DOHH2 (cell line): ENCODE measurements around the gene ADGRG4.
"Not testable (repeated sequence)": the region's sequence is repeated elsewhere in the genome, so short reads cannot be mapped to it uniquely, and the experiment has no call there.

ENCODE experiments used
- H3F3A ChIP-seq: fragments of 200-600 bp; sonication (generic), shearing (Covaris generic); 2 replicates; pipeline ENCODE4 v1.6.0; 2016; ENCODE audit warnings: antibody characterized with exemption, mild to moderate bottlenecking; ENCODE audit not compliant: control insufficient read depth, insufficient read depth
- H3K27ac ChIP-seq: fragments of 200-600 bp; sonication (generic); 2 replicates; pipeline ENCODE4 v1.5.1; 2014; ENCODE audit warnings: low read depth, mild to moderate bottlenecking, low read length, moderate library complexity
- H3K27me3 ChIP-seq: fragments of 200-600 bp; sonication (generic); 2 replicates; pipeline ENCODE4 v1.6.1; 2014; ENCODE audit warnings: mild to moderate bottlenecking, low read length, mixed read lengths; ENCODE audit not compliant: control insufficient read depth
- H3K36me3 ChIP-seq: fragments of 200-600 bp; sonication (generic); 2 replicates; pipeline ENCODE4 v1.6.1; 2014; ENCODE audit warnings: mild to moderate bottlenecking, low read length, moderate library complexity, mixed read lengths; ENCODE audit not compliant: control insufficient read depth
- H3K4me1 ChIP-seq: fragments of 200-600 bp; sonication (generic); 2 replicates; pipeline ENCODE4 v1.6.1; 2014; ENCODE audit warnings: mild to moderate bottlenecking, low read length, mixed read lengths; ENCODE audit not compliant: control insufficient read depth
- H3K4me2 ChIP-seq: fragments of 200-600 bp; sonication (generic); 2 replicates; pipeline ENCODE4 v1.6.0; 2014; ENCODE audit warnings: mild to moderate bottlenecking, low read length, moderate library complexity
- H3K4me3 ChIP-seq: fragments of 200-600 bp; sonication (generic); 2 replicates; pipeline ENCODE4 v1.5.1; 2014; ENCODE audit warnings: mild to moderate bottlenecking, low read length, mixed read lengths
- H3K79me2 ChIP-seq: fragments of 200-600 bp; sonication (generic); 2 replicates; pipeline ENCODE4 v1.6.1; 2014; ENCODE audit warnings: mild to moderate bottlenecking, low read length, mixed read lengths; ENCODE audit not compliant: control insufficient read depth
- H3K9me2 ChIP-seq: fragments of 200-600 bp; sonication (generic); replicated peaks from 2 replicates; pipeline ENCODE4 v1.6.1; 2014; ENCODE audit warnings: mild to moderate bottlenecking, low read length, mixed read lengths; ENCODE audit not compliant: control insufficient read depth
- H3K9me3 ChIP-seq: fragments of 200-600 bp; sonication (generic); 2 replicates; pipeline ENCODE4 v1.6.1; 2014; ENCODE audit warnings: antibody characterized with exemption, low read length, mixed read lengths; ENCODE audit not compliant: control insufficient read depth, insufficient read depth
- H4K20me1 ChIP-seq: fragments of 200-600 bp; sonication (generic); 2 replicates; pipeline ENCODE4 v1.6.0; 2014; ENCODE audit warnings: low read depth, mild to moderate bottlenecking, antibody characterized with exemption, low read length, moderate library complexity; ENCODE audit not compliant: control insufficient read depth, insufficient read depth
- EZH2phosphoT487 ChIP-seq: fragments of 200-600 bp; sonication (generic); IDR thresholded peaks from 2 replicates; pipeline ENCODE4 v1.6.1; 2017; ENCODE audit warnings: borderline replicate concordance, mild to moderate bottlenecking, antibody characterized with exemption, low read length, moderate library complexity, mixed read lengths
- TF ChIP-seq, protein P1 (sequence below): fragments of 200-600 bp; sonication (generic); IDR thresholded peaks from one replicate; pipeline ENCODE4 v1.5.1; 2014; ENCODE audit warnings: antibody characterized with exemption, mild to moderate bottlenecking, low read depth, low read length; ENCODE audit not compliant: poor library complexity, severe bottlenecking

Gene ADGRG4

DNA sequence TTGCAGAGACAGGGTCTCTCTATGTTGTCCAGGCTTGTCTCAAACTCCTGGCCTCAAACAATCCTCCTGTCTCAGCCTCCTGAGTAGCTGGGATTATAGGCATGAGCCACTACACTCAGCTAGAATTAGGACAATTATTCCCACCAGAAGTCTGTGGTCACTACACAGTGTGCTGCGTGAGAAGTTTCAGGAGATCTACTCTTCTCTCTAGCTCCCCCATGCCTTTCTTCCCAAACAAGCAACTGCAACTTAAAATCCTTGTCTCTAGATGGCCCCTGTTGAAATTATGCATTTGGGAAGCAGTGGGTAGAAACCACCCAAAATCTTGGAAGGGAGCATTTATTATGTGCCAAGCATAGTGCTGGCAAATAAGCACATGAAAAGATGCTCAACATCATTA is 28.4 kb upstream of the ADGRG4 start:
- no peak overlapping the region for H3K4me3 ChIP-seq
- no peak for TF ChIP-seq EZH2phosphoT487
- TF ChIP-seq, protein P1, sequence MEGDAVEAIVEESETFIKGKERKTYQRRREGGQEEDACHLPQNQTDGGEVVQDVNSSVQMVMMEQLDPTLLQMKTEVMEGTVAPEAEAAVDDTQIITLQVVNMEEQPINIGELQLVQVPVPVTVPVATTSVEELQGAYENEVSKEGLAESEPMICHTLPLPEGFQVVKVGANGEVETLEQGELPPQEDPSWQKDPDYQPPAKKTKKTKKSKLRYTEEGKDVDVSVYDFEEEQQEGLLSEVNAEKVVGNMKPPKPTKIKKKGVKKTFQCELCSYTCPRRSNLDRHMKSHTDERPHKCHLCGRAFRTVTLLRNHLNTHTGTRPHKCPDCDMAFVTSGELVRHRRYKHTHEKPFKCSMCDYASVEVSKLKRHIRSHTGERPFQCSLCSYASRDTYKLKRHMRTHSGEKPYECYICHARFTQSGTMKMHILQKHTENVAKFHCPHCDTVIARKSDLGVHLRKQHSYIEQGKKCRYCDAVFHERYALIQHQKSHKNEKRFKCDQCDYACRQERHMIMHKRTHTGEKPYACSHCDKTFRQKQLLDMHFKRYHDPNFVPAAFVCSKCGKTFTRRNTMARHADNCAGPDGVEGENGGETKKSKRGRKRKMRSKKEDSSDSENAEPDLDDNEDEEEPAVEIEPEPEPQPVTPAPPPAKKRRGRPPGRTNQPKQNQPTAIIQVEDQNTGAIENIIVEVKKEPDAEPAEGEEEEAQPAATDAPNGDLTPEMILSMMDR: peak; percentile 16
- no peak overlapping the region for H3K27ac ChIP-seq
- H3K9me2 ChIP-seq: no peaks in the 10 kb centered on the region
- H3K4me2 ChIP-seq: no peak overlapping the region
- H4K20me1 ChIP-seq: no peaks in the 10 kb centered on the region
- no peaks in the 10 kb centered on the region for H3K79me2 ChIP-seq
- no peaks in the 10 kb centered on the region for H3F3A ChIP-seq
- H3K36me3 ChIP-seq: no peaks in the 10 kb centered on the region
- H3K4me1 ChIP-seq: peaks cover 30% of the 10 kb centered on the region
- no peaks in the 10 kb centered on the region for H3K27me3 ChIP-seq
- H3K9me3 ChIP-seq: no peaks in the 10 kb centered on the region

DNA sequence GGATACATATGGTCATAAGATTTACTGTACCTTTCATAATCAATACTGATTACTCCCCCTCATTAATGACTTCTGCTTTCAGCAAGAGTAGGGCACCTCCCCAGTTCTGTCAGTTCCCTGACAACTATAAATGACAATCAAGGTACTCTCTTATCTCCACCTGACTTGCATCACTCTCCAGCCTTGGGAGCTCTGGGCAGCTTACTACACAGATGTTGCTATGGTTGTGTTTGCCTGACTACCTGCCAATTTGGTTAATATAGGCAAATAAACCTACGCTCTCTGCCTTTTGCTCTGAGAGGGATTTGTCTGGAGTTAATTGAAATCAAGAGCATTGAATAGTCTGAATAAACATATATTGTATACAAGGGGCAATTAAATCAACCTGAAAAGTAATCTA is 26.8 kb upstream of the ADGRG4 start:
- H3K4me3 ChIP-seq: no peak overlapping the region
- H3K9me2 ChIP-seq: no peaks in the 10 kb centered on the region
- H3K4me2 ChIP-seq: no peak overlapping the region
- no peaks in the 10 kb centered on the region for H3K27me3 ChIP-seq
- H3K4me1 ChIP-seq: peaks cover 20% of the 10 kb centered on the region
- no peak overlapping the region for H3K27ac ChIP-seq
- no peaks in the 10 kb centered on the region for H3K79me2 ChIP-seq
- H3F3A ChIP-seq: no peaks in the 10 kb centered on the region
- H3K9me3 ChIP-seq: no peaks in the 10 kb centered on the region
- H3K36me3 ChIP-seq: no peaks in the 10 kb centered on the region
- TF ChIP-seq, protein P1: no peak
- TF ChIP-seq EZH2phosphoT487: no peak
- no peaks in the 10 kb centered on the region for H4K20me1 ChIP-seq

DNA sequence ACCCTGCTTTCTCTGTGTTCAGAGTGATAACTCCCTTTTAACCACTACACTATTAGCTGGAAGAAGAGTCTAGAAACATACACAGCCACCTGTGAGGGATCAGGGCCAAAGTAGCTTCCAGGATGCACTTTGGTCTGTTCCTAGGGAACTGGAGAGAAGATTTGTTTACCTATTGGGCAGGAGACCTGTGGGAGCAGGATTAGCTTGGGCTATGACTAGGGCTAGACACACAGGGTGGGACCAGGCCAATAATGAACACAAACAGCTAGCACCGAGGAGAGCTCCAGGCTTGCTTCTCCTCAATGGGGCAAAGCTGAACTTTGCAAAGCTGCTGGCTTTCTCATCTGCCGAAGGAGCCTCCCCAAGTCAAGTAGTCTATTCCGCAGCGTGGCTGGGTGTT is 25.2 kb upstream of the ADGRG4 start:
- no peaks in the 10 kb centered on the region for H3K9me3 ChIP-seq
- H3K4me1 ChIP-seq: peaks cover 13% of the 10 kb centered on the region
- H3K27me3 ChIP-seq: no peaks in the 10 kb centered on the region
- no peaks in the 10 kb centered on the region for H3K79me2 ChIP-seq
- no peaks in the 10 kb centered on the region for H3K36me3 ChIP-seq
- no peak for TF ChIP-seq EZH2phosphoT487
- TF ChIP-seq, protein P1: no peak
- H3K9me2 ChIP-seq: no peaks in the 10 kb centered on the region
- H4K20me1 ChIP-seq: no peaks in the 10 kb centered on the region
- H3K27ac ChIP-seq: no peak overlapping the region
- H3K4me3 ChIP-seq: no peak overlapping the region
- H3K4me2 ChIP-seq: no peak overlapping the region
- no peaks in the 10 kb centered on the region for H3F3A ChIP-seq

DNA sequence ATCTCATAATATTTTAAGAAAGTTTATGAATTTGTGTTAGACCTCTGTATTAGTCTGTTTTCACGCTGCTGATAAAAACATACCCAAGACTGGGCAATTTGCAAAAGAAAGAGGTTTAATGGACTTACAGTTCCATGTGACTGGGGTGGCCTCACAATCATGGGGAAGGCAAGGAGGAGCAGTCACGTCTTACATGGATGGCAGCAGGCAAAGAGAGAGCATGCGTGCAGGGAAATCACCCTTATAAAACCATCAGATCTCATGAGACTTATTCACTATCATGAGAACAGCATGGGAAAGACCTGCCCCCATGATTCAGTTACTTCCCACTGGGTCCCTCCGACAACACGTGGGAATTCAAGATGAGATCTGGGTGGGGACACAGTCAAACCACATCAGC is 14.4 kb upstream of the ADGRG4 start:
- not testable (repeated sequence) for H3K79me2 ChIP-seq, H3K9me3 ChIP-seq, H3K4me2 ChIP-seq, H3K27me3 ChIP-seq, H3K4me3 ChIP-seq, H3K36me3 ChIP-seq, H3K9me2 ChIP-seq, H3K4me1 ChIP-seq, H3F3A ChIP-seq, H3K27ac ChIP-seq, H4K20me1 ChIP-seq
